Sigmoid colon (tissue), 4 donors: Measurements from ENCODE around the gene AMOT.

ENCODE experiments used
- CTCF ChIP-seq, 4 experiments: fragments of 450-650 bp in 3 of 4; fragments of 200-600 bp in 1 of 4; IDR thresholded peaks; one replicate each; pipeline ENCODE4 v1.5.1; 2016 to 2019; ENCODE audit warnings: antibody characterized with exemption in 4 of 4, mild to moderate bottlenecking in 3 of 4, moderate library complexity in 2 of 4
- EP300 ChIP-seq, 4 donors: sonication (generic); formaldehyde crosslinking; IDR thresholded peaks; one replicate each; pipeline ENCODE4 v1.6.1; 2017; ENCODE audit warnings: antibody characterized with exemption in 4 of 4
- POLR2A ChIP-seq, 2 donors: fragments of 450-650 bp; IDR thresholded peaks; one replicate each; pipeline ENCODE4 v1.6.1; 2016; ENCODE audit warnings: antibody characterized with exemption in 2 of 2, mild to moderate bottlenecking in 2 of 2, moderate library complexity in 2 of 2
- POLR2AphosphoS5 ChIP-seq, 4 donors: sonication (generic); formaldehyde crosslinking; IDR thresholded peaks; one replicate each; pipeline ENCODE4 v1.6.1; 2017; ENCODE audit warnings: antibody characterized with exemption in 4 of 4

- TF ChIP-seq CTCF (IDR thresholded peaks at IDR 0.05), result no peak
- TF ChIP-seq POLR2A (IDR thresholded peaks at IDR 0.05), result no peak
- peak in 3 of 4 donors; percentile 27 to 44 (median 33) for TF ChIP-seq POLR2AphosphoS5 (IDR thresholded peaks at IDR 0.05)
- TF ChIP-seq EP300 (IDR thresholded peaks at IDR 0.05), result no peak
These were observed 636 bp upstream of the AMOT start for GRCh38 chrX:112841114-112841819.
